ENCODE data around the gene ZFP69B. TPM values are rescaled to one million over a fixed set of nuclear protein-coding genes. Genes with fewer than 3 reads are reported as not detected.

Gene ZFP69B
- polyA plus RNA-seq, 1 of the 3 experiments (the other 2 are of a cell fraction): 1.7 TPM

DNA sequence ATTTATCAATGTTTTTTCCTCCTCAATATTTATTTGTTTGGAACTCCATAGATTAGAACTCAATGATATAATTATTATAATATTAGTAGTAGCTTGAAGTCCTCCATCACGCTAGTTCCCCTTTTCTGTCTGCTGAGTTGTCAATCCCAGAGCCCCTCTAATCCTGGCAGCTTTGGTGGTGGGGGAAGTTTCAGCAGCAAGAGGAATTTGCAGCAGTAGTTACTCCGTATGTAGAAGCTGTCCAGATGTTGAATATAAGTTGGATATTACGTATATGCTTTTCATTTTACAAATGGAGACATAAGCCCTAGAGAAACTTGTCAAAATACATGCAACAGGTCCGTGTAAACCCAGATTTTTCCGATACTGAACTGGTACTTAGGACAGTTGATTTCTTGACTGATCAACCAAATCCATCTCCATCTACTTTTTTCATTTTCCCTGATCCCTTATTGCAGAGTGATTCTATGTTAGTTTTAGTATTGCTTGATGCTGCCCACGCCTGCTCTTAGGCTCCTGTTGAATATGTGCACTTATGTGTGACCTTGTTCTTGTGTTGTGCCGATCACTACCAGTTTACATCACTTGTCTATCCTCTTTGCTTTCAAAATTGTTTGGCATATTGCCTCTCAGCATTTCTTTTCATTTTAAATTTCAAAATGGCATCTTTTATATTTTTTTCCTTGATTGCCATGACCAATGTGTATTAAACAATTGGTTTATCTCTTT lies 48.6 kb upstream of the ZFP69B start (continued):
- TF ChIP-seq, protein P1, sequence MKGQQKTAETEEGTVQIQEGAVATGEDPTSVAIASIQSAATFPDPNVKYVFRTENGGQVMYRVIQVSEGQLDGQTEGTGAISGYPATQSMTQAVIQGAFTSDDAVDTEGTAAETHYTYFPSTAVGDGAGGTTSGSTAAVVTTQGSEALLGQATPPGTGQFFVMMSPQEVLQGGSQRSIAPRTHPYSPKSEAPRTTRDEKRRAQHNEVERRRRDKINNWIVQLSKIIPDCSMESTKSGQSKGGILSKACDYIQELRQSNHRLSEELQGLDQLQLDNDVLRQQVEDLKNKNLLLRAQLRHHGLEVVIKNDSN (IDR thresholded peaks at IDR 0.05; ENCODE audit: borderline replicate concordance, low read depth): no peak
- no peak for TF ChIP-seq NFIC (IDR thresholded peaks at IDR 0.05; ENCODE audit: borderline replicate concordance)
- TF ChIP-seq MAX (IDR thresholded peaks at IDR 0.05; ENCODE audit: low read depth): no peak

DNA sequence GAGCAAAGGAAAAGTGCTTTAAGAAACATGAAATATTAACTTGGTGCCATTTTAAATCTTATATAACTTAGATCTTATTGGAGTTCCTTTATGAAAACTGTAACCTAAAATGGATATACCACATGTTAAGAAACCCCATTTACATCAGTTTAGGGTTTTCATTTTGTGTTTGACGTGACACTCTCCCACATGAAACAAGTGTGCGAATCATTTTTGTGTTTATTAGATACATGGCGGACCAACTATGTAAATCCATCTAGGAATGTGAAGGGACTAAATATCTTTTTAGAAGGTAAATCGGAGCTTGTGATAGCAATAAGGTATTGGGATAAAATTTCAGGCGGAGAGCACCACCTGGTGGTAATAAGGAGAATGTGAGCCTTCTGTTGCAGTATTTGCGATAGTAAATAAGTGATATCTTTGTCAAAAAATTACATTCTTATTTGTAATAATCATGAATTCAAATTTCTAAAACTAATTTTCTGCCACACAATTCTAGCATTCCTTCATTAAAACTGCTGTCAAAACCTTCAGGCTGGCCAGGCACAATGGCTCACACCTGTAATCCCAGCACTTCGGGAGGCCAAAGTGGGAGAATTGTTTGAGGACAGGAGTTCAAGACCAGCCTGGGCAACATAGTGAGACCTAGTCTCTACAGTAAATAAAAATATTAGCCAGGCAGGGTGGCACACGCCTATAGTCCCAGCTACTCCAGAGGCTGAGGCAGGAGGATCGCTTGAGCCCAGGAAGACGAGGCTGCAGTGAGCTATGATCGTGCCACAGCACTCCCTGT lies 45.4 kb upstream of the ZFP69B start:
- ChIA-PET POLR2A (no interaction called here), CTCF (interaction anchor here (0.6 to 5.8 kb wide), 54 partner anchors 9 to 511 kb away, joined by 3 to 78 read pairs (median 4); partner anchors contain the start of genes COL9A2, EXO5, RLF and SMAP2)
- Histone ChIP-seq H3F3A (replicated peaks; ENCODE audit: insufficient read depth) (no peaks in the 10 kb centered on the region), H3K27me3 (ENCODE audit: insufficient read depth) (no peaks in the 10 kb centered on the region), H3K27ac (ENCODE audit: low read depth in 2 of 2, low read length in 1 of 2) (no peak overlapping the region), H3K9me2 (no peaks in the 10 kb centered on the region), H3K4me1 (ENCODE audit: control insufficient read depth in 1 of 2, insufficient read depth in 2 of 2, low read depth in 1 of 2, low read length in 1 of 2) (no peaks in the 10 kb centered on the region; a peak in 2 of 4 replicates), H2AFZ (ENCODE audit: low read depth) (peak overlapping the region; percentile 75; the same call in 1 of the 2 replicates), H3K4me3 (ENCODE audit: low read depth in 2 of 2, low read length in 1 of 2) (no peak overlapping the region; a peak in 1 of 4 replicates), H3K9ac (no peak overlapping the region), H3K79me2 (ENCODE audit: insufficient read depth) (peaks cover 22% of the 10 kb centered on the region), H3K36me3 (replicated peaks in 1 of 2; ENCODE audit: control insufficient read depth in 1 of 2, insufficient read depth in 2 of 2, low read length in 1 of 2) (peaks cover 0 to 2% of the 10 kb centered on the region in 2 experiments), H3K9me3 (no peaks in the 10 kb centered on the region), H3K4me2 (no peak overlapping the region), H4K20me1 (ENCODE audit: insufficient read depth) (no peaks in the 10 kb centered on the region)
- 45% methylated on average over 11 of the region's 11 CpGs for WGBS (ENCODE audit: low lambda C conversion rate)
- peak; percentile 49 for DNase-seq
- no peak for TF ChIP-seq MAX (IDR thresholded peaks at IDR 0.05; ENCODE audit: low read depth)
- TF ChIP-seq, protein P2, sequence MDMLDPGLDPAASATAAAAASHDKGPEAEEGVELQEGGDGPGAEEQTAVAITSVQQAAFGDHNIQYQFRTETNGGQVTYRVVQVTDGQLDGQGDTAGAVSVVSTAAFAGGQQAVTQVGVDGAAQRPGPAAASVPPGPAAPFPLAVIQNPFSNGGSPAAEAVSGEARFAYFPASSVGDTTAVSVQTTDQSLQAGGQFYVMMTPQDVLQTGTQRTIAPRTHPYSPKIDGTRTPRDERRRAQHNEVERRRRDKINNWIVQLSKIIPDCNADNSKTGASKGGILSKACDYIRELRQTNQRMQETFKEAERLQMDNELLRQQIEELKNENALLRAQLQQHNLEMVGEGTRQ (IDR thresholded peaks at IDR 0.05; ENCODE audit: borderline replicate concordance, low read depth, low read length): no peak
- no peak for TF ChIP-seq EP300 (IDR thresholded peaks at IDR 0.05; ENCODE audit: borderline replicate concordance in 1 of 2, low read depth in 1 of 2, low read length in 1 of 2)
- no peak for TF ChIP-seq RFX5 (IDR thresholded peaks at IDR 0.05; ENCODE audit: low read length)
- TF ChIP-seq SMC3 (IDR thresholded peaks at IDR 0.05; ENCODE audit: low read depth, low read length): peak; percentile 78
- TF ChIP-seq MEF2A (IDR thresholded peaks at IDR 0.05; ENCODE audit: borderline replicate concordance, low read depth): no peak
- TF ChIP-seq, protein P3, sequence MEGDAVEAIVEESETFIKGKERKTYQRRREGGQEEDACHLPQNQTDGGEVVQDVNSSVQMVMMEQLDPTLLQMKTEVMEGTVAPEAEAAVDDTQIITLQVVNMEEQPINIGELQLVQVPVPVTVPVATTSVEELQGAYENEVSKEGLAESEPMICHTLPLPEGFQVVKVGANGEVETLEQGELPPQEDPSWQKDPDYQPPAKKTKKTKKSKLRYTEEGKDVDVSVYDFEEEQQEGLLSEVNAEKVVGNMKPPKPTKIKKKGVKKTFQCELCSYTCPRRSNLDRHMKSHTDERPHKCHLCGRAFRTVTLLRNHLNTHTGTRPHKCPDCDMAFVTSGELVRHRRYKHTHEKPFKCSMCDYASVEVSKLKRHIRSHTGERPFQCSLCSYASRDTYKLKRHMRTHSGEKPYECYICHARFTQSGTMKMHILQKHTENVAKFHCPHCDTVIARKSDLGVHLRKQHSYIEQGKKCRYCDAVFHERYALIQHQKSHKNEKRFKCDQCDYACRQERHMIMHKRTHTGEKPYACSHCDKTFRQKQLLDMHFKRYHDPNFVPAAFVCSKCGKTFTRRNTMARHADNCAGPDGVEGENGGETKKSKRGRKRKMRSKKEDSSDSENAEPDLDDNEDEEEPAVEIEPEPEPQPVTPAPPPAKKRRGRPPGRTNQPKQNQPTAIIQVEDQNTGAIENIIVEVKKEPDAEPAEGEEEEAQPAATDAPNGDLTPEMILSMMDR (IDR thresholded peaks at IDR 0.05): peak; percentile 94
- TF ChIP-seq TEAD4 (IDR thresholded peaks at IDR 0.05; ENCODE audit: borderline replicate concordance, insufficient read depth): no peak
- no peak for TF ChIP-seq RCOR1 (IDR thresholded peaks at IDR 0.05; ENCODE audit: low read length)
- no peak for TF ChIP-seq FOSL2 (IDR thresholded peaks at IDR 0.05; ENCODE audit: borderline replicate concordance, low read depth)
- no peak for TF ChIP-seq EZH2phosphoT487 (IDR thresholded peaks at IDR 0.05; ENCODE audit: borderline replicate concordance, low read depth)
- TF ChIP-seq REST (IDR thresholded peaks at IDR 0.05; ENCODE audit: low read depth, low read length): no peak
- no peak for TF ChIP-seq YY1 (IDR thresholded peaks at IDR 0.05; ENCODE audit: low read depth)
- TF ChIP-seq, protein P1 (IDR thresholded peaks at IDR 0.05; ENCODE audit: borderline replicate concordance, low read depth): no peak
- no peak for TF ChIP-seq FOXM1 (IDR thresholded peaks at IDR 0.05; ENCODE audit: low read depth)
- TF ChIP-seq NFIC (IDR thresholded peaks at IDR 0.05; ENCODE audit: borderline replicate concordance): no peak
- TF ChIP-seq RAD21 (IDR thresholded peaks at IDR 0.05; ENCODE audit: low read length): peak; percentile 89
- no peak for TF ChIP-seq TAF1 (IDR thresholded peaks at IDR 0.05; ENCODE audit: borderline replicate concordance, low read depth, low read length)
- no peak for TF ChIP-seq NRF1 (IDR thresholded peaks at IDR 0.05; ENCODE audit: low read depth, low read length)

Measured in SK-N-SH (cell line).